Tibial artery (tissue), 4 donors: ENCODE measurements around the gene SEMA4B.

Source experiments
- DNase-seq, 2 donors: peaks; one replicate each; pipeline ENCODE4 v3.0.0-alpha.2; 2019
- H3K27ac ChIP-seq, 2 donors: fragments of 200-600 bp; sonication (generic) in 1 of 2; 1 replicate in 1 of 2; 2 replicates in 1 of 2; pipeline ENCODE4 v1.5.1; 2018 to 2019; ENCODE audit warnings: mild to moderate bottlenecking in 1 of 2
- H3K27me3 ChIP-seq, 2 donors: fragments of 200-600 bp; sonication (generic) in 1 of 2; one replicate each; pipeline versions ENCODE4 v1.5.1 to v1.6.0; 2016 to 2019
- H3K36me3 ChIP-seq, 3 donors: fragments of 200-600 bp; sonication (generic) in 2 of 3; one replicate each; pipeline ENCODE4 v1.5.1; 2016 to 2019; ENCODE audit warnings: mild to moderate bottlenecking in 2 of 3
- H3K4me1 ChIP-seq, 4 donors: fragments of 200-600 bp; sonication (generic) in 2 of 4; 1 replicate in 3 of 4; 2 replicates in 1 of 4; pipeline ENCODE4 v1.5.1; 2016 to 2019
- H3K4me3 ChIP-seq, 2 donors: fragments of 200-600 bp; sonication (generic) in 1 of 2; 1 replicate in 1 of 2; 2 replicates in 1 of 2; pipeline ENCODE4 v1.5.1; 2018 to 2019; ENCODE audit warnings: mild to moderate bottlenecking in 2 of 2
- H3K9me3 ChIP-seq, 3 donors: fragments of 200-600 bp; sonication (generic) in 1 of 3; one replicate each; pipeline ENCODE4 v1.5.1; 2016 to 2019
- CTCF ChIP-seq, 2 experiments: fragments of 200-600 bp in 1 of 2; fragments of 450-650 bp in 1 of 2; IDR thresholded peaks; one replicate each; pipeline ENCODE4 v1.5.1; 2017 to 2019; ENCODE audit warnings: antibody characterized with exemption in 2 of 2, mild to moderate bottlenecking in 1 of 2, moderate library complexity in 1 of 2
- intact Hi-C: fragments of 100-400 bp; cut with DNase I; formaldehyde crosslinking; loops from one replicate; pipeline ENCODE4 v1.15.0; 2023; ENCODE audit warnings: low total_unique reads

The SEMA4B gene

DNA sequence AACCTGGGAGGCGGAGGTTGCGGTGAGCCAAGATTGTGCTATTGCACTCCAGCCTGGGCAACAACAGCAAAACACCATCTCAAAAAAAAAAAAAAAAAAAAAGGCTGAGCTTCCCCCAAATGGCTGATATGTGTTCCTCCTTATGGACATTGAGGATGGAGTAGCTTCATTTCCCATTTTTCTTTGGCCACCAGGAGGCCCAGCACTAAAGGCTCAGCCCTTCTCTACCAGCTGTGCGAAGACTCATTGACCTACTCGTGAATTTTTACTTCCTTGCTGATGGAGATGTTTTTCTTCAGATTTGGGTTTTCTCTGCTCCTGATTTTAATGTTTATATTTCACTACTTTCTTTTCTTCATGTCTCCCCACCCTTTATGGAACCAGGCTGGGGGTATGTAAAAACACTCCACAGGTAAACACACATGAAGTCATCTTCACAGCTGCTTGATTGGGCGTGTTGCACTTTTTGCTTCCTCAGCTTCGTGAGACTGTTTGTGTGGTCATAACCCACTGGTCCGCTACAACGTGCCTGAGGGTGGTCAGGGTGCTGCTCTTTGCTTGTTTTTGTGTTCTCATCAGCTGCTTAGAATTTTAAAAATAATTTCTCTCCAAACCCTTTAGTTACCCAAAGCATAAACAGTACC, 13.5 kb downstream of the SEMA4B start:
- no peak for DNase-seq
- Histone ChIP-seq H3K36me3 (peaks cover 0 to 31% (median 15%) of the 10 kb centered on the region in 3 donors), H3K27ac (no peak overlapping the region), H3K9me3 (no peaks in the 10 kb centered on the region), H3K4me1 (peaks cover 0 to 35% (median 14%) of the 10 kb centered on the region in 4 donors), H3K4me3 (no peak overlapping the region), H3K27me3 (no peaks in the 10 kb centered on the region)
- intact Hi-C loops, result no loop called here
- TF ChIP-seq CTCF (IDR thresholded peaks at IDR 0.05), result no peak

DNA sequence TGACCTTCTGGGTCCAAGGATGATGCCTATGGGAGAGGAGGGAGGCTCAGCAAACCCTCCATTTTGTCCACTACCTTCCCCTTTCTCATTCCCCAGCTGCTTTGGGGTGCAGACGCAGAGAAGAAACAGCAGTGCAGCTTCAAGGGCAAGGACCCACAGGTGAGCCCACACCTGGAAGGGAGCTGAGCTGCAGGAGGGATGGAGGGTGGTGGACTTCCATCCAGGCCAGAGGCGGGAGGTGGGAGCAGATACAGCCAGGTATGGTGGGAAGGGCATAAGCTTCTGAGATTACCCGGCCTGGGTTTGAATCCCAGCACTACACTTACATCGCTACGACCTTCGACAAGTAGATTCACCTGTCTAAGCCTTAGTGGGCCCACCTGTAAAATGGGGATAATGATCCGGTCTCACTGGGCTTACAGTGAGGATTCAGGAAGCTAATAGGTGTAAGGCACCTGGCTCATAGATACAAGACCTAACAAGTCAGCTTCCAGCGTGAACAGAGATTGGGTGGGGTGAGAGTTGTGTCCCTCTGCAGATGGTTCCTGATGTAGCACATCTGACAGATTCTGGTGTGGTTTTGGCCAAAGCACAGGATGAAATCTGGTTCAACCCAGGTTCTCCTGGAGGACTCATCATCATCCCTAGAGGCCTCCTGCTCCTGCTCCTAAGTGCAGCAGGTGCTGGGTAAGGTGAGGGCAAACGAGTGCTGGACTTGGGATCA, 16.7 kb downstream of the SEMA4B start:
- Histone ChIP-seq H3K4me1 (peaks cover 0 to 18% (median 14%) of the 10 kb centered on the region in 4 donors), H3K27ac (no peak overlapping the region)
- intact Hi-C loops, result no loop called here

GRCh38 chr15:90219421-90220141, 18.5 kb downstream of the SEMA4B start:
- peak; percentile 57 to 71 for TF ChIP-seq CTCF (IDR thresholded peaks at IDR 0.05)
- intact Hi-C loops, result no loop called here
- no peak for DNase-seq
- no peak overlapping the region for H3K4me3 ChIP-seq
- peaks cover 14 to 64% (median 31%) of the 10 kb centered on the region in 3 donors for H3K36me3 ChIP-seq
- H3K27ac ChIP-seq, result peak overlapping the region in 1 of 2 donors; percentile 19
- peaks cover 0 to 13% (median 11%) of the 10 kb centered on the region in 4 donors for H3K4me1 ChIP-seq
- no peaks in the 10 kb centered on the region for H3K9me3 ChIP-seq
- no peaks in the 10 kb centered on the region for H3K27me3 ChIP-seq

More for the DNA sequence above, 16.7 kb downstream of the SEMA4B start:
- Histone ChIP-seq H3K27me3 (no peaks in the 10 kb centered on the region), H3K9me3 (no peaks in the 10 kb centered on the region), H3K4me3 (no peak overlapping the region), H3K36me3 (peaks cover 0 to 46% (median 15%) of the 10 kb centered on the region in 3 donors)
- DNase-seq, result no peak
- TF ChIP-seq CTCF (IDR thresholded peaks at IDR 0.05), result no peak

DNA sequence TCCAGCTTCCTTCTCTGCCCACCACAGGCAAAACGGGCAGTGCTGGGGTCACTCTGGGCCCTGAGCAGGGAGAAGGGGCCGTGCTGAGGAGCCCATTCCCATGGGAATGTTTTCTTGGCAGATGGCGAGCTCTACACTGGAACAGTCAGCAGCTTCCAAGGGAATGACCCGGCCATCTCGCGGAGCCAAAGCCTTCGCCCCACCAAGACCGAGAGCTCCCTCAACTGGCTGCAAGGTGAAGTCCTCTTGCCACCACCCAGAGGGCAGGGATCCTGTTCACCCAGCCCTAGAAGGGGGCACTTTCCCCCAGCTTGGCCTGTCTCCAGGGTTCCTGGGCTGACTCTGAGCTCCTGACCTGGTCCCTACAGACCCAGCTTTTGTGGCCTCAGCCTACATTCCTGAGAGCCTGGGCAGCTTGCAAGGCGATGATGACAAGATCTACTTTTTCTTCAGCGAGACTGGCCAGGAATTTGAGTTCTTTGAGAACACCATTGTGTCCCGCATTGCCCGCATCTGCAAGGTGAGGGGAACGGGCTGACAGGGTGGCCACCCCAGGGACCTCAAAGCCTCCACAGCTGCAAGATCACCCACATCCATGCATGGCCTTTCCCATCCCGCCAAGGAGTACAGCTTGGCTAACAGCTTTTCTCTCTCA, 20.2 kb downstream of the SEMA4B start:
- Histone ChIP-seq H3K9me3 (no peaks in the 10 kb centered on the region), H3K4me1 (peaks cover 0 to 13% (median 11%) of the 10 kb centered on the region in 4 donors), H3K27me3 (no peaks in the 10 kb centered on the region), H3K27ac (peak overlapping the region; percentile 64 to 66), H3K36me3 (peaks cover 32 to 81% (median 49%) of the 10 kb centered on the region in 3 donors), H3K4me3 (no peak overlapping the region)
- peak; percentile 81 to 87 for TF ChIP-seq CTCF (IDR thresholded peaks at IDR 0.05)
- peak; percentile 83 to 95 for DNase-seq
- intact Hi-C loops, result no loop called here

DNA sequence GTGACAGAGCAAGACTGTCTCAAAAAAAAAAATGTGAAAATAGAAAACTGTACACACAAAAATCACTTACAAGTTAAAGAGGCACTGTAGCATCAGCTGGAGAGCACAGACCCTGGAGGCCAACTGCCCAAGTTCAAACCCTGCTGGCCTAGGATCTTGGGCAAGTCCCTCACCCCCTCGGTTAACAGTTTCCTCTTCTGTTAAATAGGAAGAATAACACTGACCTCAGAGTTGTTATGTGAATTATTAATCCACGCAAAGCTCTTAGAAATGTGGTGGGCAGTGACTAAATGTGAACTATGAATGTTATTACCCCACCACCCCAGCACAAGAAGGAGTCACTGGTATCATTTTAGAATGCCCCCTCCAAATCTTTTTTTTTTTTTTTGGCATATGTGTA, 21.4 kb downstream of the SEMA4B start:
- no peak for TF ChIP-seq CTCF (IDR thresholded peaks at IDR 0.05)
- no peak for DNase-seq
- H3K36me3 ChIP-seq, result peaks cover 43 to 88% (median 52%) of the 10 kb centered on the region in 3 donors
- H3K27me3 ChIP-seq, result no peaks in the 10 kb centered on the region
- intact Hi-C loops, result no loop called here
- peaks cover 0 to 13% (median 11%) of the 10 kb centered on the region in 4 donors for H3K4me1 ChIP-seq
- H3K27ac ChIP-seq, result no peak overlapping the region
- no peaks in the 10 kb centered on the region for H3K9me3 ChIP-seq
- H3K4me3 ChIP-seq, result no peak overlapping the region
